ENCODE results near the gene LRRC8E. TPM values are rescaled to one million over a fixed set of nuclear protein-coding genes. Genes with fewer than 3 reads are reported as not detected.

Gene LRRC8E
- not detected for total RNA-seq

GRCh38 chr19:7888145-7888825 lies at the start of gene LRRC8E:
LRRC8E (plus strand) TSS chr19:7888510; CDS start chr19:7895604, 7,094 bp downstream.
- POLR2A ChIA-PET, result no interaction called here
- CTCF ChIA-PET, result interaction anchor here (1.2 kb wide), 1 partner anchor 19 kb away, joined by 5 read pairs; no protein-coding TSS in a partner anchor

GRCh38 chr19:7839476-7839875 lies 48.8 kb upstream of the LRRC8E start:
- Mint-ChIP-seq H3K36me3 (ENCODE audit: low read depth) (no peaks in the 10 kb centered on the region), H3K4me3 (no peak overlapping the region), H3K9me3 (peaks cover 6% of the 10 kb centered on the region), H3K27me3 (no peaks in the 10 kb centered on the region), H3K4me1 (no peaks in the 10 kb centered on the region), H3K27ac (no peak overlapping the region)
- DNase-seq, result no peak
- ChIA-PET POLR2A (no interaction called here), CTCF (no interaction called here)

More at GRCh38 chr19:7888145-7888825, at the start of gene LRRC8E:
- peaks cover 7% of the 10 kb centered on the region for H3K27me3 Mint-ChIP-seq
- H3K4me3 Mint-ChIP-seq, result no peak within 1 kb of the TSS
- H3K27ac Mint-ChIP-seq, result no peak within 1 kb of the TSS
- H3K4me1 Mint-ChIP-seq, result peaks cover 3% of the 10 kb centered on the region
- DNase-seq, result peak; percentile 37
- no peaks in the 10 kb centered on the region for H3K36me3 Mint-ChIP-seq (ENCODE audit: low read depth)
- no peaks in the 10 kb centered on the region for H3K9me3 Mint-ChIP-seq

GRCh38 chr19:7840629-7841028 lies 47.7 kb upstream of the LRRC8E start:
- no peaks in the 10 kb centered on the region for H3K36me3 Mint-ChIP-seq (ENCODE audit: low read depth)
- H3K27ac Mint-ChIP-seq, result no peak overlapping the region
- ChIA-PET POLR2A (no interaction called here), CTCF (no interaction called here)
- no peaks in the 10 kb centered on the region for H3K27me3 Mint-ChIP-seq
- H3K4me1 Mint-ChIP-seq, result no peaks in the 10 kb centered on the region
- no peak overlapping the region for H3K4me3 Mint-ChIP-seq
- no peak for DNase-seq
- H3K9me3 Mint-ChIP-seq, result peaks cover 6% of the 10 kb centered on the region

- POLR2A ChIA-PET, result no interaction called here
- H3K9me3 Mint-ChIP-seq, result peaks cover 6% of the 10 kb centered on the region
- no peak overlapping the region for H3K27ac Mint-ChIP-seq
- DNase-seq, result no peak
- no peaks in the 10 kb centered on the region for H3K36me3 Mint-ChIP-seq (ENCODE audit: low read depth)
- no peaks in the 10 kb centered on the region for H3K27me3 Mint-ChIP-seq
- no peak overlapping the region for H3K4me3 Mint-ChIP-seq
- CTCF ChIA-PET, result no interaction called here
- H3K4me1 Mint-ChIP-seq, result no peaks in the 10 kb centered on the region
Observed at GRCh38 chr19:7841751-7842660, 46.3 kb upstream of the LRRC8E start.

GRCh38 chr19:7842661-7843294 lies 45.5 kb upstream of the LRRC8E start:
- Mint-ChIP-seq H3K36me3 (ENCODE audit: low read depth) (no peaks in the 10 kb centered on the region), H3K9me3 (peaks cover 6% of the 10 kb centered on the region), H3K27ac (no peak overlapping the region), H3K27me3 (no peaks in the 10 kb centered on the region), H3K4me1 (no peaks in the 10 kb centered on the region), H3K4me3 (no peak overlapping the region)
- ChIA-PET CTCF (no interaction called here), POLR2A (no interaction called here)
- no peak for DNase-seq

GRCh38 chr19:7843521-7843920 lies 44.8 kb upstream of the LRRC8E start:
- no peaks in the 10 kb centered on the region for H3K27me3 Mint-ChIP-seq
- H3K9me3 Mint-ChIP-seq, result peaks cover 6% of the 10 kb centered on the region
- CTCF ChIA-PET, result no interaction called here
- POLR2A ChIA-PET, result no interaction called here
- no peak overlapping the region for H3K4me3 Mint-ChIP-seq
- no peak overlapping the region for H3K27ac Mint-ChIP-seq
- no peaks in the 10 kb centered on the region for H3K36me3 Mint-ChIP-seq (ENCODE audit: low read depth)
- DNase-seq, result no peak
- H3K4me1 Mint-ChIP-seq, result no peaks in the 10 kb centered on the region

GRCh38 chr19:7844405-7844804 lies 43.9 kb upstream of the LRRC8E start:
- Mint-ChIP-seq H3K36me3 (ENCODE audit: low read depth) (no peaks in the 10 kb centered on the region), H3K27ac (no peak overlapping the region), H3K27me3 (no peaks in the 10 kb centered on the region), H3K9me3 (peaks cover 6% of the 10 kb centered on the region), H3K4me1 (no peaks in the 10 kb centered on the region), H3K4me3 (no peak overlapping the region)
- DNase-seq, result no peak
- ChIA-PET POLR2A (no interaction called here), CTCF (no interaction called here)

- Mint-ChIP-seq H3K4me1 (no peaks in the 10 kb centered on the region), H3K27ac (no peak overlapping the region), H3K4me3 (no peak overlapping the region), H3K9me3 (peaks cover 6% of the 10 kb centered on the region), H3K36me3 (ENCODE audit: low read depth) (no peaks in the 10 kb centered on the region), H3K27me3 (no peaks in the 10 kb centered on the region)
- ChIA-PET CTCF (no interaction called here), POLR2A (no interaction called here)
- no peak for DNase-seq
Observed at GRCh38 chr19:7844951-7845350, 43.4 kb upstream of the LRRC8E start.

- no peak for DNase-seq
- Mint-ChIP-seq H3K4me3 (no peak overlapping the region), H3K9me3 (peaks cover 5% of the 10 kb centered on the region), H3K27me3 (no peaks in the 10 kb centered on the region), H3K4me1 (no peaks in the 10 kb centered on the region), H3K36me3 (ENCODE audit: low read depth) (no peaks in the 10 kb centered on the region), H3K27ac (no peak overlapping the region)
- CTCF ChIA-PET, result no interaction called here
- POLR2A ChIA-PET, result no interaction called here
Observed at GRCh38 chr19:7845390-7846154, 42.7 kb upstream of the LRRC8E start.

GRCh38 chr19:7846155-7846646 lies 42.1 kb upstream of the LRRC8E start:
- Mint-ChIP-seq H3K36me3 (ENCODE audit: low read depth) (no peaks in the 10 kb centered on the region), H3K27ac (no peak overlapping the region), H3K9me3 (peaks cover under 1% of the 10 kb centered on the region), H3K27me3 (no peaks in the 10 kb centered on the region), H3K4me1 (no peaks in the 10 kb centered on the region), H3K4me3 (no peak overlapping the region)
- CTCF ChIA-PET, result no interaction called here
- POLR2A ChIA-PET, result no interaction called here
- no peak for DNase-seq

- no peak for DNase-seq
- Mint-ChIP-seq H3K4me1 (no peaks in the 10 kb centered on the region), H3K9me3 (no peaks in the 10 kb centered on the region), H3K27ac (no peak overlapping the region), H3K27me3 (no peaks in the 10 kb centered on the region), H3K4me3 (no peak overlapping the region), H3K36me3 (ENCODE audit: low read depth) (no peaks in the 10 kb centered on the region)
- POLR2A ChIA-PET, result no interaction called here
- CTCF ChIA-PET, result no interaction called here
Observed at GRCh38 chr19:7847664-7848063, 40.6 kb upstream of the LRRC8E start.

GRCh38 chr19:7848779-7849457 lies 39.4 kb upstream of the LRRC8E start:
- no peaks in the 10 kb centered on the region for H3K27me3 Mint-ChIP-seq
- no peak overlapping the region for H3K4me3 Mint-ChIP-seq
- DNase-seq, result no peak
- H3K36me3 Mint-ChIP-seq (ENCODE audit: low read depth), result no peaks in the 10 kb centered on the region
- POLR2A ChIA-PET, result no interaction called here
- no peaks in the 10 kb centered on the region for H3K9me3 Mint-ChIP-seq
- CTCF ChIA-PET, result no interaction called here
- H3K27ac Mint-ChIP-seq, result no peak overlapping the region
- no peaks in the 10 kb centered on the region for H3K4me1 Mint-ChIP-seq
